GM12878 (cell line): ENCODE data around the gene ETNPPL. TPM values are rescaled to one million over a fixed set of nuclear protein-coding genes. Genes with fewer than 3 reads are reported as not detected.

Experiments
- ATAC-seq: fragments of 200-7000 bp; cut with Tn5 transposase; 3 replicates; pipeline ENCODE4 v1.9.1; 2020; ENCODE audit warnings: mild to moderate bottlenecking, moderate library complexity
- BruUV-seq: library from RNA; stranded (reverse); fragments of 400-500 nt; replicated peaks from 2 replicates; lab custom pipeline; 2021; lab: Mats Ljungman, UMichigan
- CTCF ChIA-PET: fragments of 300-600 bp; sonication (Branson Sonifier 250); formaldehyde crosslinking; extraction: SDS; loops from one replicate; lab custom pipeline; 2021; ENCODE audit warnings: inconsistent platforms; lab: Yijun Ruan, JAX
- POLR2A ChIA-PET: fragments of 350-600 bp; formaldehyde crosslinking; extraction: SDS; loops from one replicate; lab custom pipeline; 2021; ENCODE audit warnings: inconsistent platforms; lab: Charles Lee
- RAD21 ChIA-PET: fragments of 300-600 bp; sonication (Branson Sonifier 250); formaldehyde crosslinking; loops from one replicate; lab custom pipeline; 2023; ENCODE audit warnings: antibody characterized with exemption; ENCODE audit not compliant: unreplicated experiment; lab: Charles Lee
- SMC1A ChIA-PET: fragments of 300-600 bp; sonication (Branson Sonifier 250); formaldehyde crosslinking; loops from one replicate; lab custom pipeline; 2023; ENCODE audit not compliant: unreplicated experiment, uncharacterized antibody; lab: Charles Lee
- DNase-seq: peaks from one replicate; pipeline ENCODE4 v3.0.0-alpha.2; 2011; ENCODE audit warnings: low read depth, low spot score
- FAIRE-seq: peaks from 3 replicates; lab custom pipeline; 2011; peaks lifted over from hg19 to GRCh38; lab: Jason Lieb, UNC
- H2AFZ ChIP-seq: 2 replicates; pipeline ENCODE4 v1.6.0; 2011; ENCODE audit warnings: low read depth, low read length, control low read depth; ENCODE audit not compliant: control insufficient read depth
- H3K27ac ChIP-seq: 2 replicates; pipeline ENCODE4 v1.5.1; 2011; ENCODE audit warnings: control low read depth; ENCODE audit not compliant: control insufficient read depth, insufficient read depth
- H3K27me3 ChIP-seq, 2 experiments: replicated peaks in 1 of 2; 2 replicates each; pipeline versions ENCODE4 v1.6.0 to v1.6.1; 2011; ENCODE audit warnings: low read length in 1 of 2; ENCODE audit not compliant: control insufficient read depth in 2 of 2, insufficient read depth in 2 of 2
- H3K36me3 ChIP-seq, 2 experiments: 2 replicates each; pipeline ENCODE4 v1.5.1; 2011; ENCODE audit warnings: low read length in 1 of 2; ENCODE audit not compliant: control insufficient read depth in 2 of 2, insufficient read depth in 2 of 2
- H3K4me1 ChIP-seq: 2 replicates; pipeline ENCODE4 v1.6.1; 2011; ENCODE audit warnings: mild to moderate bottlenecking, low read length, moderate library complexity, mixed read lengths; ENCODE audit not compliant: control insufficient read depth, insufficient read depth
- H3K4me2 ChIP-seq: 2 replicates; pipeline ENCODE4 v1.6.0; 2011; ENCODE audit warnings: control low read depth; ENCODE audit not compliant: control insufficient read depth, insufficient read depth
- H3K4me3 ChIP-seq: fragments of 200-600 bp; sonication (generic); 2 replicates; pipeline ENCODE4 v1.5.1; 2016
- H3K79me2 ChIP-seq: 2 replicates; pipeline ENCODE4 v1.6.0; 2011; ENCODE audit warnings: low read length; ENCODE audit not compliant: control insufficient read depth, insufficient read depth
- H3K9ac ChIP-seq: 2 replicates; pipeline ENCODE4 v1.8.0; 2011; ENCODE audit warnings: low read length, control low read depth, mixed read lengths; ENCODE audit not compliant: control insufficient read depth, insufficient read depth
- H3K9me3 ChIP-seq: replicated peaks from 3 replicates; pipeline ENCODE4 v1.5.1; 2011; ENCODE audit warnings: mild to moderate bottlenecking, low read length; ENCODE audit not compliant: control insufficient read depth, insufficient read depth
- H4K20me1 ChIP-seq: 2 replicates; pipeline ENCODE4 v1.6.0; 2011; ENCODE audit not compliant: control insufficient read depth, insufficient read depth
- ATF7 ChIP-seq: fragments of 450-650 bp; IDR thresholded peaks from 2 replicates; pipeline ENCODE4 v1.6.1; 2016; ENCODE audit warnings: low read depth, mild to moderate bottlenecking
- BCL11A ChIP-seq: IDR thresholded peaks from 2 replicates; pipeline ENCODE4 v1.6.1; 2011; ENCODE audit warnings: low read depth, low read length
- CBFB ChIP-seq: IDR thresholded peaks from 2 replicates; pipeline ENCODE4 v1.6.1; 2016; ENCODE audit warnings: antibody characterized with exemption, low read depth
- CHD1 ChIP-seq: IDR thresholded peaks from 2 replicates; pipeline ENCODE4 v1.6.1; 2012; ENCODE audit warnings: low read depth, low read length, improper control_type of control experiment
- IKZF1 ChIP-seq: fragments of 450-650 bp; conservative IDR thresholded peaks from 2 replicates; pipeline ENCODE4 v1.6.1; 2017; ENCODE audit warnings: antibody characterized with exemption, mild to moderate bottlenecking
- IRF4 ChIP-seq: IDR thresholded peaks from 2 replicates; pipeline ENCODE4 v1.6.1; 2011; ENCODE audit warnings: low read depth, low read length
- PKNOX1 ChIP-seq: fragments of 450-650 bp; IDR thresholded peaks from 2 replicates; pipeline ENCODE4 v1.6.1; 2016; ENCODE audit warnings: mild to moderate bottlenecking
- RAD21 ChIP-seq: IDR thresholded peaks from 2 replicates; pipeline ENCODE4 v1.6.1; 2011; ENCODE audit warnings: mild to moderate bottlenecking, low read depth, low read length, moderate library complexity; ENCODE audit not compliant: insufficient read depth
- RAD51 ChIP-seq: fragments of 450-650 bp; IDR thresholded peaks from 2 replicates; pipeline ENCODE4 v1.6.1; 2016; ENCODE audit warnings: moderate library complexity, mild to moderate bottlenecking, inconsistent platforms
- TAF1 ChIP-seq: IDR thresholded peaks from 2 replicates; pipeline ENCODE4 v1.6.1; 2011; ENCODE audit warnings: mild to moderate bottlenecking, low read depth, low read length, borderline replicate concordance
- ZNF384 ChIP-seq: IDR thresholded peaks from 2 replicates; pipeline ENCODE4 v1.6.1; 2012; ENCODE audit warnings: low read depth, mild to moderate bottlenecking, low read length, improper control_type of control experiment, borderline replicate concordance
- ZNF687 ChIP-seq: fragments of 450-650 bp; IDR thresholded peaks from 2 replicates; pipeline ENCODE4 v1.6.1; 2017; ENCODE audit warnings: mild to moderate bottlenecking, moderate library complexity
- WGBS: methylation state at CpG from one replicate; pipeline ENCODE4 v1.1.6; 2016; ENCODE audit warnings: low lambda C conversion rate; ENCODE audit not compliant: insufficient replicate concordance, insufficient coverage; ENCODE audit errors: missing lambda C conversion rate; 5-methylcytosine and 5-hydroxymethylcytosine counted together
- in situ Hi-C: fragments of 300-500 bp; cut with MboI; formaldehyde crosslinking; loops from 9 replicates; pipeline ENCODE4 v1.14.3; 2018; ENCODE audit warnings: mixed read lengths
- intact Hi-C: fragments of 100-400 bp; cut with micrococcal nuclease; formaldehyde crosslinking; loops from one replicate; pipeline ENCODE4 v1.14.2; 2022; ENCODE audit not compliant: unreplicated experiment
- polyA plus RNA-seq, 11 experiments: library from polyadenylated mRNA; depleted of rRNA in 4 of 11; unstranded in 6 of 11; stranded (reverse) in 5 of 11; fragments of >200 nt; fragmentation: Nextera tagmentation in 4 of 11; fragmentation: Illumina TruSeq in 1 of 11; extraction: Ambion mirVana in 4 of 11; extraction: Trizol in 1 of 11; gene quantifications; 1 replicate in 1 of 11; 2 replicates in 10 of 11; pipeline versions ENCODE4 v1.2.1 to v1.2.3, GENCODE V29; 2011 to 2016; ENCODE audit warnings: inconsistent platforms in 2 of 11, missing spikeins in 2 of 11, low read depth in 1 of 11
- total RNA-seq, 4 experiments: library from RNA; depleted of rRNA in 3 of 4; stranded (reverse); fragments of >200 nt in 3 of 4; fragmentation: Illumina TruSeq in 1 of 4; extraction: Trizol in 1 of 4; gene quantifications; 2 replicates each; pipeline versions ENCODE4 v1.2.1 to v1.2.3, GENCODE V29; 2013 to 2021
- TF ChIP-seq, protein P1 (sequence below): IDR thresholded peaks from 2 replicates; pipeline ENCODE4 v1.6.1; 2011; ENCODE audit warnings: borderline replicate concordance, low read depth, mild to moderate bottlenecking, moderate library complexity, low read length; ENCODE audit not compliant: insufficient read depth, poor library complexity, severe bottlenecking
- TF ChIP-seq, protein P2 (sequence below): fragments of 450-650 bp; IDR thresholded peaks from 2 replicates; pipeline ENCODE4 v1.6.1; 2018; ENCODE audit warnings: mild to moderate bottlenecking, low read depth, moderate library complexity; ENCODE audit not compliant: partially characterized antibody

Gene ETNPPL
- total and polyA plus RNA-seq, 10 of the 15 experiments (the other 5 are each of a cell fraction or from before 2014, with no cell fraction given): not detected

GRCh38 chr4:108804648-108805273, 41.9 kb upstream of the ETNPPL start (continued):
- TF ChIP-seq RAD21: no peak
- TF ChIP-seq ZNF687: no peak
- TF ChIP-seq IKZF1: no peak
- TF ChIP-seq PKNOX1: no peak
- TF ChIP-seq ZNF384: no peak
- TF ChIP-seq, all 136 proteins: peak for 0

- Histone ChIP-seq H2AFZ (no peak overlapping the region), H4K20me1 (no peaks in the 10 kb centered on the region), H3K4me2 (no peak overlapping the region), H3K36me3 (no peaks in the 10 kb centered on the region), H3K9me3 (no peaks in the 10 kb centered on the region), H3K9ac (no peak overlapping the region), H3K4me1 (no peaks in the 10 kb centered on the region), H3K27me3 (no peaks in the 10 kb centered on the region), H3K4me3 (no peak overlapping the region), H3K27ac (no peak overlapping the region), H3K79me2 (no peaks in the 10 kb centered on the region)
- SMC1A ChIA-PET: no interaction called here
- CTCF ChIA-PET: no interaction called here
- BruUV-seq: no TSS peak
- no peak for DNase-seq
- 79% methylated on average over 5 of the region's 5 CpGs for WGBS
- ATAC-seq: no peak
- no peak for FAIRE-seq
- POLR2A ChIA-PET: no interaction called here
- in situ Hi-C loops (no loop called here), intact Hi-C loops (no loop called here)
- TF ChIP-seq, protein P1, sequence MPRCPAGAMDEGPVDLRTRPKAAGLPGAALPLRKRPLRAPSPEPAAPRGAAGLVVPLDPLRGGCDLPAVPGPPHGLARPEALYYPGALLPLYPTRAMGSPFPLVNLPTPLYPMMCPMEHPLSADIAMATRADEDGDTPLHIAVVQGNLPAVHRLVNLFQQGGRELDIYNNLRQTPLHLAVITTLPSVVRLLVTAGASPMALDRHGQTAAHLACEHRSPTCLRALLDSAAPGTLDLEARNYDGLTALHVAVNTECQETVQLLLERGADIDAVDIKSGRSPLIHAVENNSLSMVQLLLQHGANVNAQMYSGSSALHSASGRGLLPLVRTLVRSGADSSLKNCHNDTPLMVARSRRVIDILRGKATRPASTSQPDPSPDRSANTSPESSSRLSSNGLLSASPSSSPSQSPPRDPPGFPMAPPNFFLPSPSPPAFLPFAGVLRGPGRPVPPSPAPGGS: no peak
- no peak for TF ChIP-seq RAD51
- no peak for TF ChIP-seq TAF1
- no peak for TF ChIP-seq CHD1
- TF ChIP-seq, protein P2, sequence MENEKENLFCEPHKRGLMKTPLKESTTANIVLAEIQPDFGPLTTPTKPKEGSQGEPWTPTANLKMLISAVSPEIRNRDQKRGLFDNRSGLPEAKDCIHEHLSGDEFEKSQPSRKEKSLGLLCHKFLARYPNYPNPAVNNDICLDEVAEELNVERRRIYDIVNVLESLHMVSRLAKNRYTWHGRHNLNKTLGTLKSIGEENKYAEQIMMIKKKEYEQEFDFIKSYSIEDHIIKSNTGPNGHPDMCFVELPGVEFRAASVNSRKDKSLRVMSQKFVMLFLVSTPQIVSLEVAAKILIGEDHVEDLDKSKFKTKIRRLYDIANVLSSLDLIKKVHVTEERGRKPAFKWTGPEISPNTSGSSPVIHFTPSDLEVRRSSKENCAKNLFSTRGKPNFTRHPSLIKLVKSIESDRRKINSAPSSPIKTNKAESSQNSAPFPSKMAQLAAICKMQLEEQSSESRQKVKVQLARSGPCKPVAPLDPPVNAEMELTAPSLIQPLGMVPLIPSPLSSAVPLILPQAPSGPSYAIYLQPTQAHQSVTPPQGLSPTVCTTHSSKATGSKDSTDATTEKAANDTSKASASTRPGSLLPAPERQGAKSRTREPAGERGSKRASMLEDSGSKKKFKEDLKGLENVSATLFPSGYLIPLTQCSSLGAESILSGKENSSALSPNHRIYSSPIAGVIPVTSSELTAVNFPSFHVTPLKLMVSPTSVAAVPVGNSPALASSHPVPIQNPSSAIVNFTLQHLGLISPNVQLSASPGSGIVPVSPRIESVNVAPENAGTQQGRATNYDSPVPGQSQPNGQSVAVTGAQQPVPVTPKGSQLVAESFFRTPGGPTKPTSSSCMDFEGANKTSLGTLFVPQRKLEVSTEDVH: no peak
- no peak for TF ChIP-seq ATF7
- no peak for TF ChIP-seq CBFB
- no peak for TF ChIP-seq BCL11A
- TF ChIP-seq IRF4: no peak
- RAD21 ChIA-PET: no interaction called here
Observed at GRCh38 chr4:108799306-108799705, 36.5 kb upstream of the ETNPPL start.
